Lung microvascular endothelial cell (primary cell): ENCODE data around the gene CCDC170. TPM values are rescaled to one million over a fixed set of nuclear protein-coding genes. Genes with fewer than 3 reads are reported as not detected.

Experiments used
- DNase-seq, 2 donors: peaks; one replicate each; pipeline versions ENCODE4 v3.0.0 to v3.0.0-alpha.2; 2010; ENCODE audit warnings: low read depth in 2 of 2
- total RNA-seq: library from RNA; depleted of rRNA; stranded (reverse); fragments of >200 nt; gene quantifications from 2 replicates; pipeline ENCODE4 v1.2.1, GENCODE V29; 2014

CCDC170 gene
- total RNA-seq, 1 donor from 2014 or later = not detected

- no peak for DNase-seq
These were observed 122.3 kb downstream of the CCDC170 start for GRCh38 chr6:151616091-151616513.

GRCh38 chr6:151616600-151616999, 122.8 kb downstream of the CCDC170 start:
- DNase-seq = no peak

- DNase-seq = no peak
These were observed 123.7 kb downstream of the CCDC170 start for GRCh38 chr6:151617539-151617938.

DNA sequence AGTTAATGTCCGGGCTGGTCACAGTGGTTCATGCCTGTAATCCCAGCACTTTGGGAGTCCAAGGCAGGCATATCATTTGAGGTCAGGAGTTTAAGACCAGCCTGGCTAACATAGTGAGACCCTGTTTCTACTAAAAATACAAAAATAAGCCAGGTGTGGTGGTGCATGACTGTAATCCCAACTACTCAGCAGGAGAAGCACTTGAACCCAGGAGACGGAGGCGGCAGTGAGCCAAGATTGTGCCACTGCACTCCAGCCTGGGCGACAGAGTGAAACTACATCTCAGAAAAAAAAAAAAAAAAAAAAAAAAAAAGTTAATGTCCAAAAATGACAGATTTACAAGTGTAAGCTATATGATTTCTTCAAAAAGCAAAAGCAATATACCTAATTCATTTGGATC, 124.9 kb downstream of the CCDC170 start:
- no peak for DNase-seq

DNA sequence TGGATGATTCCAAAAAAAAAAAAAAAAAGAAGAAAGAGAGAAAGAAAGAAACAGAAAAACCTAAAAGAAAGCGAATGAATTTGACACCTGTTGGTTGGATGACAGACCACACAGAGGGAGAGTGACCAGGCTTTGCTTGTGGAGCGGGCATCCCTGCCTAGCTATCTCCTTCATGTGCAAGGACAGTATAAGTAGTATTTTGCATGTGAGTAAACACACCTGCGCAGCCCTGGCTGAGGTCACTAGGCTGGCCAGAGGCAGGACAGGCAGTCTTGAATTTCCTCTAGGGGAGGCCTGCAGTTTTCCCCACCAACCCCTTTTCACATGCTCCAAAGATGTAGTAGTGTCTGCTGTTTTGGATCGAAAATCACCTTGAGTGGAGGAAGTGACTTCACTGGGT, 126.4 kb downstream of the CCDC170 start:
- DNase-seq = no peak

DNA sequence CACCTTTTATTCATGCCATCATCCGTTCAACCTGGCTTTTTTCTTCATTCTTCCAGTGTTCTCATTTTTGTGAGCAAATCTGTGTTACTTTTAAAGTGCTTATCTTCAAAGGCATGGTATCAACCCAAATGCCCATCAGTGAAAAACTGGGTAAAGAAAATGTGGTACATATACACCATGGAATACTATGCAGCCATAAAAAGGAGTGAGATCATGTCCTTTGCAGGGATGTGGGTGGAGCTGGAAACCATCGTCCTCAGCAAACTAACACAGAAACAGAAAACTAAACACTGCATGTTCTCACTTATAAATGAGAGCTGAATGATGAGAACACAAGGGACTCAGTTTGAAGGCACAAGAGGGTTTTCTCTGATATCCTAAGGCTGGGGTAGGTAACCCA, 130.3 kb downstream of the CCDC170 start:
- no peak for DNase-seq

DNA sequence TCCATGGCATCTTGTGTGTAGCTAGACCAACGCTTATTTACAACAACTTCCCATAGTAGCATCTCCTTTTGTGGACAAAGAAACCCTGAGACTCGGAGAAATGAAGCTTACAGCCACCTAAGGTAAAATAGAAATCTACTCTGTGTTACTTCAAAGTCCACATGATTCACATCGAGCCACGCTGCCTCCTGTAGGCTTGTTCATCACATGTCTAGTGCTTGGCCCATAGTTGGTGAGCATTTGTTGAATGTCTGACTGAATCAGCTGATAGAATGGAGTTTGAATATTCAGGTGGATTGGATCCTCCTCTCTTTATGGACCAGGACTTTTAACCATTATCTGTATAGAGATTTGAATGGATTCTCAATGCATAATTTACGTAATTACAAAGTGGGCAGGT, 130.7 kb downstream of the CCDC170 start:
- DNase-seq = no peak

GRCh38 chr6:151624900-151625536, 131.2 kb downstream of the CCDC170 start:
- no peak for DNase-seq

DNA sequence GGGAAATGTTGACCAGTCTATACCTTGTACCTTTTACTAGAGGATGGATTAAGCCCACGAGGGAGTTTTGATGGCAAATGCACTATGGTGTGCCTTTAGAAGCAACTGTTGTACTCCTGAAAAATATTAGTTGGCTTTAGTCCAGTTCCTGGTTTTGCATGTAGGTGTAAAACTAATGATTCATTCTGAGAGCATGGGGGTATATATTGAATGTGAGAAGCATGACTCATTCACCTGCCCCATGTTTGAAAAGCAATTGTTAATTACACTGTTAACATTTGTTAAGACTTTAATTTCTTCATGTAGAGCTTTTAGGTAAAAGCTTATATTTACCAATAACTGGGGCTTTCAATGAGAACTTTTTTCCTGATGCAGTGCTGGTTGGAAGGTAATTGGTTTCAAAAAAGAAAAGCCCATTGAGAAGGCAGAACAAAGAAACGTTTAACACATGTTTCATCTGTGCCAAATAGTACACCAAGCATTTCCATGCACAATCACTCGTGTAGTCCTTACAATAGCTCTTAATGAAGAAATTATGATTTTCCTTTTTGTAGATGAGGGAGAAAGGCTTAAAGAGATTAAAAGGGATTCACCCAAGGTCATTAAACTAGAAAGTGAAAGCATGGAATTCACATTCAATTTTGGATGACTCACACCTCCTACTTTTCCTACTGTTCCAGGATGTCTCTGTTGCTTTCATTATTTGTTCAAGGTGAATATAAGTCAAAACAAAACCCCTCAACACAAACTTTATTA, 134.1 kb downstream of the CCDC170 start:
- DNase-seq = peak; percentile 31 to 39

DNA sequence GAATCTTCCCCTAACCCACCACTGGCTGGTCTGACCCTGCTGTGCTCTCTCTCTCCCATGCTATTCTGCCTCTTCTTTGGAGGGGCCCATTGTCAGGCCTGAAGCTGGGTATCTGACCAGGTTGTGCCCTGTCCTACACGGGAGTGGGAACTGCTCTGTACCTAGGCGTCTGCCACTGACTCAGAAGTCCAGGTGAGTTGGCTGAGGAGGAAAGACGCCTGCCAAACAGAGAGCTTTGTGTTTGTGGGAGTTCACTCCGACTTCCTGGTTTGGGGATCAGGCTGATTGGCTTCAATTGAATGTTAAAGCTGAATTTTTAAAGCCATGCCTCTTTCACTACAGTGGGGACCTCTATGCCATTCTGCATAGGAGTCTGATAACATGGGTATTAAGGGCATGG, 136.0 kb downstream of the CCDC170 start:
- DNase-seq = no peak

- no peak for DNase-seq
These were observed 136.6 kb downstream of the CCDC170 start for GRCh38 chr6:151630387-151630786.

DNA sequence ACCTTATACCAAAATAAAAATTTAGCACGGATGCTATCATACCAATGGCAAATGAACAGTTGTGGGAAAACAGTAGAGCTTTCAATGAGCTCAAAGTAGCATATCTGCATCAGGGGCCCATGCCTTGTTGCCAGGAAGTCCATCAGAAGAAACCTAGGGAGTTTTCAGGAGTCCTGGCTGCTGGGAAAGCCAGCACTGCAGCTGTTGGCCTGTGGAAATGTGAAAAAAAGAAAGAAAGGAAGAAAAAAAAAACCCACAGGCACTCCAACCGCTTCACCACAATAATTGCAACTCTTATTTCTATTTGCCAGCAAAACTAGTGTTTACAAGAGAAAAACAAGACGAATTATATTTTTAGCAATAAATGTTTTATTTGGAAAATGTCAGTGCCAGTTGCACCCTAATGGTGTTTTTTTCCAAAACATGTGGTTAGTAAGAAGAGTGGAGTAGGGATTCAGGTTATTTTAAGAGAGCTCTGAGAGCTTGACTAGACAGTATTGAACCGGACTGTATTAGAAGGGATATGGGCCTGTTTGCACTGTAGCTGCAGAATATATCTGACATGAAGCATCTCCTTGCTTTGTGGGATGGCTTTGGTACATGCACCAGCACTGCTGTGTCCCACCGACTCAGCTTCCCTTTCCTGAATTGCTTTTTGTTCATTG, 137.3 kb downstream of the CCDC170 start:
- no peak for DNase-seq

GRCh38 chr6:151632415-151632987, 138.7 kb downstream of the CCDC170 start:
- DNase-seq = no peak

GRCh38 chr6:151633526-151634335, 139.9 kb downstream of the CCDC170 start:
- no peak for DNase-seq

DNA sequence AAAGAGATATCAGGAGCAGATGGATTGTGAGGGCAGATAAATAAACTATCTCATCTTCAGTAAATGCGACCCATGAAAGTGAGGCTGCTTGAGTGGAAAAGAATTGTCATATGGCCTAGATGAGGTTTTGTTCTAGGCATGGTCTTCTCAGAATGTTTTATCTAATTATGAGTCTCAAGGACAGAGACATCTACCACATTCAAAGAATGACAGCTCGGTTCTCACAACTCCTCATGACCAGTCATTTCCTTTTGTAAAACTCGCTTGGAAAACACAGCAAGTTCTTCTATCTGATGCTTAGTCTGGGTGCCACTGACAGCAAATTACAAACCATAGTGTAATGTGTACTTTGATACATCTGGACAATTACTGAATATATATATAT, 140.5 kb downstream of the CCDC170 start:
- DNase-seq = no peak

DNA sequence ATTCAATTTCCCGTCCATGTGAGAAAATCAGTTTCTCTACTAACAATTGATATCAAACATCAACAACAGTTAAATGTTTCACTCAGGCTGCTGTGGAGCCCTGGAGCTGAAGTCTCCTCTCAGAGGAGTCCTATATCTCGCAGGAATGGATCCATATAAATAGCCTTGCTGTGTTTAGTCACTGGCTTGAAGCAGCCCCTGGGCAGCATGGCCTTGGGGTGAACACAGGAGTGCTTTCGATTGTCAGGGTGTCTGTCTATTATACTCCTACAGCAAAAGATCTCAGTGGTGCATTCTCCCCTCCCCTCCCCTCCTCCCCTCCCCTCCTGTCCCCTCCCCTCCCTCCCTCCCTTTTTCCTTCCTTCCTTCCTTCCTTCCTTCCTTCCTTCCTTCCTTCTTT, 141.9 kb downstream of the CCDC170 start:
- DNase-seq = no peak

DNA sequence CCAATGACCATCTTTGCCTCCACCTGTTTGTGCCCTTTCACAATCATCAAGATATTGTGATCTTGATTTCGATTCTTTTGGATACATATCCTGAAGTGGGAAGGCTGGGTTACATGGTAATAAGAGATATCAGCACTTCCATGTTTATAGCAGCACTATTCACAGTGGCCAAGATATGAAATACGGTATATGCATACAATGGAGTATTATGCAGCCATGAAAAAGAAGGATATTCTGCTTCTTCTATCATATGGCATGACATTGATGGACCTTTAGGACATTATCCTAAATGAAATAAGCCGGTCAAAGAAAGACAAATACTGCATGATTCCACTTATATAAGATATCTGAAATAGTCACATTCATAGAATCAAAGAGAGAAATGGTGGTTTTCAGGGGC, 144.0 kb downstream of the CCDC170 start:
- DNase-seq = no peak

GRCh38 chr6:151639750-151640149, 145.9 kb downstream of the CCDC170 start:
- DNase-seq = no peak

DNA sequence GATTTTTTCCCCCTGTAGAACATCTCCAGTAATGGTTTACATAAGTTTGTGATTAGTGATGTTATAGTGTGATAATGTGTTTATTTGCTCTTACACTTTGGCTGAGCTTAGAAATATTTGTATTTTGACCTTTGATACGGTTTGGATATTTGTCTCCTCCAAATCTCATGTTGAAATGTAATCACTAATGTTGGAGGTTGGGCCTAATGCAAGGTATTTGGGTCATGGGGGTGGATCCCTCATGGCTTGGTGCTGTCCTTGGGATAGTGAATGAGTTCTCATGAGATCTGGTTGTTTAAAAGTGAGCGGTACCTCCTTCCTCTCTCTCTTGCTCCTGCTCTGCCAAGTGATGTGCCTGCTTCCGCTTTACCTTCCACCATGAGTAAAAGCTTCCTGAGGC, 147.2 kb downstream of the CCDC170 start:
- no peak for DNase-seq

GRCh38 chr6:151647976-151648639, 154.3 kb downstream of the CCDC170 start:
- DNase-seq = peak; percentile 14 to 25

- no peak for DNase-seq
These were observed 156.0 kb downstream of the CCDC170 start for GRCh38 chr6:151649835-151650234.
